HEK293 (cell line): ENCODE measurements around the gene CHRDL1.

ENCODE experiments used
- CTCF ChIP-seq: fragments of 450-650 bp; formaldehyde crosslinking; IDR thresholded peaks from 2 replicates; pipeline ENCODE4 v1.5.1; 2016; ENCODE audit warnings: missing biosample characterization, missing genetic modification characterization
- KLF1 ChIP-seq: fragments of 450-650 bp; formaldehyde crosslinking; IDR thresholded peaks from 2 replicates; pipeline ENCODE4 v1.5.1; 2016; ENCODE audit warnings: missing biosample characterization, missing genetic modification characterization
- KLF10 ChIP-seq: fragments of 450-650 bp; IDR thresholded peaks from 2 replicates; pipeline ENCODE4 v1.5.1; 2018; ENCODE audit warnings: missing biosample characterization, mild to moderate bottlenecking, missing genetic modification characterization
- SP3 ChIP-seq: fragments of 450-650 bp; formaldehyde crosslinking; IDR thresholded peaks from 2 replicates; pipeline ENCODE4 v1.5.1; 2016; ENCODE audit warnings: missing biosample characterization, missing genetic modification characterization
- YY1 ChIP-seq: fragments of 450-650 bp; formaldehyde crosslinking; IDR thresholded peaks from 2 replicates; pipeline ENCODE4 v1.5.1; 2018; ENCODE audit warnings: missing biosample characterization, missing genetic modification characterization
- ZBTB8A ChIP-seq: fragments of 450-650 bp; formaldehyde crosslinking; IDR thresholded peaks from 2 replicates; pipeline ENCODE4 v1.5.1; 2016; ENCODE audit warnings: missing biosample characterization, missing genetic modification characterization
- ZNF391 ChIP-seq: fragments of 450-650 bp; formaldehyde crosslinking; IDR thresholded peaks from 2 replicates; pipeline ENCODE4 v1.5.1; 2016; ENCODE audit warnings: low read depth, missing biosample characterization, missing genetic modification characterization, borderline replicate concordance
- ZNF501 ChIP-seq: fragments of 450-650 bp; formaldehyde crosslinking; IDR thresholded peaks from 2 replicates; pipeline ENCODE4 v1.5.1; 2016; ENCODE audit warnings: missing biosample characterization, missing genetic modification characterization
- ZNF791 ChIP-seq: fragments of 450-650 bp; formaldehyde crosslinking; IDR thresholded peaks from 2 replicates; pipeline ENCODE4 v1.5.1; 2016; ENCODE audit warnings: missing biosample characterization, missing genetic modification characterization
- TF ChIP-seq, protein P1 (sequence below): fragments of 450-650 bp; formaldehyde crosslinking; IDR thresholded peaks from 2 replicates; pipeline ENCODE4 v1.5.1; 2017; ENCODE audit warnings: missing biosample characterization, mild to moderate bottlenecking, missing genetic modification characterization, moderate library complexity
- TF ChIP-seq, protein P2 (sequence below): fragments of 450-650 bp; formaldehyde crosslinking; IDR thresholded peaks from 2 replicates; pipeline ENCODE4 v1.5.1; 2016; ENCODE audit warnings: missing biosample characterization, missing genetic modification characterization

DNA sequence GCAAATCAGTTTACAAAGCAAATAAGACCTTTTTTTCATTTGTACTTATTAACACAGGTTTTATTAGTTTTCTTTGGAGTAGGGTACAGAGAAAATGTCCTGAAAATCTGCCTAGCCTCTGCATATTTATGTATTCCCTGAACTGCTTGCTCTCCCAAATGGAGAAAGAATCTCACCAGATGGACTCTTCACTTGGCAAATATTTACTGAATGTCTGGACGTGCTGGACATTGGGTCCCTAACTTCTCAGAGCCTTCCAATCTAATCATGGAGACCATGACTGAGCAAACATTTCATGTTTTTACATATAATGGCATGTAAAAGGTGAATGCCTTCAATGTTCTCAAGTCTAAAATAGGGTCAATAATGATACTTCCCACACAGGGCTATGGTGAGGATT lies 126.0 kb downstream of the CHRDL1 start:
- TF ChIP-seq, protein P1, sequence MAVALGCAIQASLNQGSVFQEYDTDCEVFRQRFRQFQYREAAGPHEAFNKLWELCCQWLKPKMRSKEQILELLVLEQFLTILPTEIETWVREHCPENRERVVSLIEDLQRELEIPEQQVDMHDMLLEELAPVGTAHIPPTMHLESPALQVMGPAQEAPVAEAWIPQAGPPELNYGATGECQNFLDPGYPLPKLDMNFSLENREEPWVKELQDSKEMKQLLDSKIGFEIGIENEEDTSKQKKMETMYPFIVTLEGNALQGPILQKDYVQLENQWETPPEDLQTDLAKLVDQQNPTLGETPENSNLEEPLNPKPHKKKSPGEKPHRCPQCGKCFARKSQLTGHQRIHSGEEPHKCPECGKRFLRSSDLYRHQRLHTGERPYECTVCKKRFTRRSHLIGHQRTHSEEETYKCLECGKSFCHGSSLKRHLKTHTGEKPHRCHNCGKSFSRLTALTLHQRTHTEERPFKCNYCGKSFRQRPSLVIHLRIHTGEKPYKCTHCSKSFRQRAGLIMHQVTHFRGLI, result no peak
- no peak for TF ChIP-seq SP3 (tag by site-specific recombination)
- TF ChIP-seq ZNF791 (tag by site-specific recombination), result no peak
- TF ChIP-seq CTCF (tag by site-specific recombination), result no peak
- TF ChIP-seq KLF1 (tag by site-specific recombination), result no peak
- TF ChIP-seq, protein P2, sequence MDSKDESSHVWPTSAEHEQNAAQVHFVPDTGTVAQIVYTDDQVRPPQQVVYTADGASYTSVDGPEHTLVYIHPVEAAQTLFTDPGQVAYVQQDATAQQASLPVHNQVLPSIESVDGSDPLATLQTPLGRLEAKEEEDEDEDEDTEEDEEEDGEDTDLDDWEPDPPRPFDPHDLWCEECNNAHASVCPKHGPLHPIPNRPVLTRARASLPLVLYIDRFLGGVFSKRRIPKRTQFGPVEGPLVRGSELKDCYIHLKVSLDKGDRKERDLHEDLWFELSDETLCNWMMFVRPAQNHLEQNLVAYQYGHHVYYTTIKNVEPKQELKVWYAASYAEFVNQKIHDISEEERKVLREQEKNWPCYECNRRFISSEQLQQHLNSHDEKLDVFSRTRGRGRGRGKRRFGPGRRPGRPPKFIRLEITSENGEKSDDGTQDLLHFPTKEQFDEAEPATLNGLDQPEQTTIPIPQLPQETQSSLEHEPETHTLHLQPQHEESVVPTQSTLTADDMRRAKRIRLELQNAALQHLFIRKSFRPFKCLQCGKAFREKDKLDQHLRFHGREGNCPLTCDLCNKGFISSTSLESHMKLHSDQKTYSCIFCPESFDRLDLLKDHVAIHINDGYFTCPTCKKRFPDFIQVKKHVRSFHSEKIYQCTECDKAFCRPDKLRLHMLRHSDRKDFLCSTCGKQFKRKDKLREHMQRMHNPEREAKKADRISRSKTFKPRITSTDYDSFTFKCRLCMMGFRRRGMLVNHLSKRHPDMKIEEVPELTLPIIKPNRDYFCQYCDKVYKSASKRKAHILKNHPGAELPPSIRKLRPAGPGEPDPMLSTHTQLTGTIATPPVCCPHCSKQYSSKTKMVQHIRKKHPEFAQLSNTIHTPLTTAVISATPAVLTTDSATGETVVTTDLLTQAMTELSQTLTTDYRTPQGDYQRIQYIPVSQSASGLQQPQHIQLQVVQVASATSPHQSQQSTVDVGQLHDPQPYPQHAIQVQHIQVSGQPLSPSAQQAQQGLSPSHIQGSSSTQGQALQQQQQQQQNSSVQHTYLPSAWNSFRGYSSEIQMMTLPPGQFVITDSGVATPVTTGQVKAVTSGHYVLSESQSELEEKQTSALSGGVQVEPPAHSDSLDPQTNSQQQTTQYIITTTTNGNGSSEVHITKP (tag by site-specific recombination), result no peak
- no peak for TF ChIP-seq ZNF501 (tag by site-specific recombination)
- no peak for TF ChIP-seq ZNF391 (tag by site-specific recombination)
- no peak for TF ChIP-seq ZBTB8A (tag by site-specific recombination)
- no peak for TF ChIP-seq KLF10
- no peak for TF ChIP-seq YY1
